ENCODE results near the gene RAPGEF1.

- TF ChIP-seq POLR2AphosphoS5 (IDR thresholded peaks at IDR 0.05) (no peak), CTCF (IDR thresholded peaks at IDR 0.05; ENCODE audit: poor library complexity, severe bottlenecking) (no peak), REST (IDR thresholded peaks at IDR 0.05; ENCODE audit: borderline replicate concordance) (no peak), EZH2 (IDR thresholded peaks at IDR 0.05; ENCODE audit: borderline replicate concordance, insufficient read depth, low read length, poor library complexity, severe bottlenecking) (no peak), TAF1 (IDR thresholded peaks at IDR 0.05; ENCODE audit: low read depth) (no peak), RAD21 (conservative IDR thresholded peaks at IDR 0.05) (no peak), EP300 (conservative IDR thresholded peaks at IDR 0.05; ENCODE audit: poor library complexity, severe bottlenecking) (no peak), SMC3 (conservative IDR thresholded peaks at IDR 0.05; ENCODE audit: poor library complexity) (no peak), MXI1 (conservative IDR thresholded peaks at IDR 0.05; ENCODE audit: poor library complexity, severe bottlenecking) (no peak)
These were observed 35.5 kb downstream of the RAPGEF1 start for GRCh38 chr9:131704141-131704983.
